Right lobe of liver (tissue), 4 donors: ENCODE results near the gene ADAMTS19.

Experiments
- POLR2A ChIP-seq: fragments of 450-650 bp; IDR thresholded peaks from one replicate; pipeline ENCODE4 v1.6.1; 2017; ENCODE audit warnings: antibody characterized with exemption, mild to moderate bottlenecking
- TF ChIP-seq, protein P1 (sequence below), 4 donors: fragments of 200-600 bp in 3 of 4; fragments of 450-650 bp in 1 of 4; IDR thresholded peaks; one replicate each; pipeline versions ENCODE4 v1.5.1 to v1.8.0; 2016 to 2022; ENCODE audit warnings: antibody characterized with exemption in 4 of 4, mild to moderate bottlenecking in 2 of 4
- donor health status: DM: no; HTN: no; CAD: no.
- donor health status: DM: no; HTN: no; CAD: no.
- donor health status: DM: no; HTN: yes; CAD: no.

DNA sequence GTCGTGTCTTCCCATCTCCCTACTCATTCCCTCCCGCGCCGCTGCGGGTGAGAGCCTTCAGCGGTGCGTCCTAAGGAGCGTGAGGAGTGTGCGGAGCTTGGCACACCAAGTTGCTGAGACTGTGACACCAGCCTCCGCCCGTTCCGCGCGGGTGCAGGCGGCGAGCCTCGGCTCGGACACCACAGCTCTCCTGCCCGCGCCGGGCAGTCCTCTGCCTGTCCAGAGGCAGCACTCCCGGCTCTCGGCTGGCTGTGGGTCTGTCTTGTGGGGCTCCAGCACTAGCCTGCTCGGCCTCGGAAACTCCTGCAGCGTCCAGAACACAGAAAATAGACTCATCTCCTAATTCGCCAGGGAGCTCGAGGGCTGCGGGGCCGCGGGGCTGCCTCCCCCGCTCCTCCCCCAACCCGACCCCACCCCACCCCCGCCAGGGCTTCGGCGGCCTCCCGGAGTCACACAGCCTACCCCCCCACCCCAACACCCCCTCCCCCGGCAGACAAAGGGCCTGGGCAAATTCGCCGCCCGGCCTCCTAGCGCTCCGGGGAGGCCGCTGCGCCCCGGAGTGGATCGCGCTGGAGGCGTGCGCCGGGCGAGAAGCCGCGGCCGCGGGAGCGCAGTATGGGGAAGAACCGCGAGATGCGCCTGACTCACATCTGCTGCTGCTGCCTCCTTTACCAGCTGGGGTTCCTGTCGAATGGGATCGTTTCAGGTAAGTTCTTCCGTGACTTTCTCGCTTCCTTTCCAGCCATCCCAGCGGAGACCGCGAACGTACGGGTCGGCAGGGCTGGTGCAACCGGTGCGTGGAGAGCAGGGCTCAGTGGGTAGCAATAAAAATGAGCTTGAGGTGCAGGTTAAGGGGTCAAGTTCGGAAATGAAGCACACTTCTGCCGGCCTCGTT lies at the start of gene ADAMTS19:
- TF ChIP-seq, protein P1, sequence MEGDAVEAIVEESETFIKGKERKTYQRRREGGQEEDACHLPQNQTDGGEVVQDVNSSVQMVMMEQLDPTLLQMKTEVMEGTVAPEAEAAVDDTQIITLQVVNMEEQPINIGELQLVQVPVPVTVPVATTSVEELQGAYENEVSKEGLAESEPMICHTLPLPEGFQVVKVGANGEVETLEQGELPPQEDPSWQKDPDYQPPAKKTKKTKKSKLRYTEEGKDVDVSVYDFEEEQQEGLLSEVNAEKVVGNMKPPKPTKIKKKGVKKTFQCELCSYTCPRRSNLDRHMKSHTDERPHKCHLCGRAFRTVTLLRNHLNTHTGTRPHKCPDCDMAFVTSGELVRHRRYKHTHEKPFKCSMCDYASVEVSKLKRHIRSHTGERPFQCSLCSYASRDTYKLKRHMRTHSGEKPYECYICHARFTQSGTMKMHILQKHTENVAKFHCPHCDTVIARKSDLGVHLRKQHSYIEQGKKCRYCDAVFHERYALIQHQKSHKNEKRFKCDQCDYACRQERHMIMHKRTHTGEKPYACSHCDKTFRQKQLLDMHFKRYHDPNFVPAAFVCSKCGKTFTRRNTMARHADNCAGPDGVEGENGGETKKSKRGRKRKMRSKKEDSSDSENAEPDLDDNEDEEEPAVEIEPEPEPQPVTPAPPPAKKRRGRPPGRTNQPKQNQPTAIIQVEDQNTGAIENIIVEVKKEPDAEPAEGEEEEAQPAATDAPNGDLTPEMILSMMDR (IDR thresholded peaks at IDR 0.05): no peak
- no peak for TF ChIP-seq POLR2A
